ENCODE measurements around the gene TMEM175.
A peak's percentile ranks its signal among the peaks of the same experiment; 100 is the strongest.
"Not testable (repeated sequence)": the region's sequence is repeated elsewhere in the genome, so short reads cannot be mapped to it uniquely, and the experiment has no call there.

The TMEM175 gene

DNA sequence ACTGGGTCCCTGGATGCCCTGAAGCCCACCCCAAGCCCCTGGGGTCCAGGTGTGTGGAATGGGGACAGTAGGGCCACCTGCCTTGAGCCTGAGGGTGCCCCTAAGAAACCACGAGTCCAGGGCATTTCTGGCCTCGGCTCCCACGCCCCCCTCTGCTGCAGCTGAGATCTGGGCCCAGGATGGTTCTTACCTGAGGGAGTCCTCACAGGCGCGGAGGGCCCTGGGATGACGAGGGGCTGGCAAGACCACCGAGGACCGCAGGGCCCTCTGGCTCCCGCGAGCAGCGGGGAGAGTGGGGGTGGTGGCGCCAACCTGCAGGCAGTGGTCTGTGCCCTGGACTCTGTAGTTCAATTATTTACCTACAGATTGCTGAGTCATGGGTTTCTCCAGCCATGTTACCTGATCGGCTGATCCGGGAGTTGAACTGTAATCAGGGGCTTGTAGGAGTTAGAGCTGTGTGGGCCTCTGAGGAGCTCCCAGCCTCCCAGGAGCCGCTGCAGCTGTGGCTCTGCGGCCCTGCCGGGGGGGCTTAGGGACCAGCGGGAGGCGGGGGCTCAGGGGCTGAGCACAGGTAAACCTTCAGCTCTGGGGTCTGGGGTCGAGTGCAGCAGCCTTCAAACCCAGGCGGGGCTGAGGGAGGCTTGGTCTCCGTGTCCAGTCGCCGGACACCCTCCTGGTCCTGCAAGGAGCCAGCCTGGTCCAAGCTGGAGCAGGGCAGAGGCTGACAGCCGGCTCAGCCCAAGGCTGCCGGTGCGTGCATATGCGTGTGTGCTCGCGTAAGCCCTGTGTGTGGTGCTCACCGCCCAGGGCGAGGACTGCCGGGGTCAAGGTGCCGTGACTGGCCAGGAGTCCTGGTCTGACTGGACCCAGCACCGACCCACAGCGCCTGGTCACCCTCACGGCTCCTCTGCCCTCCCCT is 61.1 kb downstream of the TMEM175 start, which contains the start of gene SLC26A1:
Gene SLC26A1 (minus strand): TSS at position 294 of the 919 bp plus-strand sequence. CDS start 1,701 bp downstream, outside the sequence.
- DNase-seq: peak; percentile 58
- in situ Hi-C loops (cut with HindIII; ENCODE audit: low pct_ligation_motif_present, low pct_unique_long_range_greater_than_20kb, low sequenced_read_pairs): no loop called here

DNA sequence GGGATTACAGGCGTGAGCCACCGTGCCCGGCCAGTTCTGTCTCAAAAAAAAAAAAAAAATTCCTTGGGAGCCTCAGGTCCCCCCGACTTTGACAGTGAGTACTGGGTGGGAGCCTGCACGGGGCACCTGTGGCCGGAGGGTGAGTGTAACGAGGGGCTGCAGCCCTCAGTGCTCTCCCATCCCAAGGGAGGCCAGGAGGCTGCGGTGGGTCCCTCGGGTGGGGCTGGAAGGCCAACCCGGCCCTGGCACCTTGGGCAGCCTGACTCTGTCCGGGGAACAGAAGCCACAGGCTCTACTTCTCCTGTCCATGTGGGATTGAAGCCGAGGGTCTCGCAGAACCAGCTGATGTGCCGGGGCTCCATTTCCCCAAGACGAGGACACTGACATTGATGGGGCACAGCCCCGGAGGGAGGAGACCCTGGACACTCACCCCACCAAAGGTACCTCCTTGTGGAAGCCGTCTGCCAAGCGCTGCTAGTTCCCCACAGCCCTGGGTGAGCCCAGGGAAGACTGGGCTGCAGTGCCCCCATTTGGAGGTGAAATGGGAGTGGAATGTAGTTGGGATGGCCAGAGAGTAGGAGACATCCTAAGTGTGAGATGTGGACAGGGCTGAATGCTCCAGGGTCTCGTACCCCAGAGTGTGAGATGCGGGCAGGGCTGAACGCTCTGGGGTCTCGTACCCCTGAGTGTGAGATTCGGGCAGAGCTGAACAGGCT is 63.2 kb downstream of the TMEM175 start:
- no peak for DNase-seq

DNA sequence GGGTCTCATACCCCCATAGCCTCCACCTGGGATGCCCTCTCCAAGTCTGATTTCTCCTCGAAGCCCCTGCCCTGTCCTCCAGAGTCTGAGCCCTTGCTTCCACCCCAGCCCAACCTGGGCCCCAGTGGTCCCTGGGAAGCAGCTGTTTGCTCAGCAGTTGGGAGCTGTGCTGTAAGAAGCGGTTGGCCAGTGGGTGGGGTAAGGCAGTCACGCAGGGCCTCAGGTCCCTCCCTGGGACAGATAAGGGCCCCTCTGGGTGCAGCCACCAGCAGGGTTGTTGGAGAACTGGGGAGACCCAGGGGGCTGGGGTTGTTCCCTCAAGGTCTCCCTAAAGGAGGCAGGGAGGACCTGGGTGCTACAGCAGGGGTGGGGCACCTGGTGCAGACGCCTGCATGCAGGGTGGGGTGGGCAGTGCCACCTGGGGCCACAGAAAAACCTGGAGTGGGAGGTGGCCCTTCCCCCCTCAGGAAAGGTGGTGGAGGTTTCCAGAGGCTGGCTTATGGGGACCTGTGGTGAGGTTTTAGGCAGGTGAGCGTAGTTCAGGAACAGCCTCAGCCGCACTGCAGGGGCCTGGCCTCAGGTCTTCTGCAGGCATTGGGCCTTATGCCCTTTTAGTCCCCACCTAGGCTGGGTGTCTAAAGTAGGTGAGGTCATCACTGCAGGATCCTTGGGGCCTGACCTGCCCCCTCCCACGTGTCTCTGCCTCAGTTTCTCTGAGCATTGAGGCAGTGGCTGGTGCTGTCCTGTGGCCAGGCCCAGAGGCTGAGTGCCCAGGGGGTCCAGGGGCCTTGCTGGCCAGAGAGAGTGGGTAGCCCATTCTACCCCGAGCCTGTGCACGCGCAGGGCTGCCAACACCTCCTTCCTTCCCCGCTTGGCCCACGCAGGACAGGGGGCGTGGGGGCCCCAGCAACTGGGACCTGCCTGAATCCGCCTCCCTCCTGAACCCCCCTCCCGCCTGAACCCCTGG is 64.1 kb downstream of the TMEM175 start:
- no peak for DNase-seq
- in situ Hi-C loops (cut with HindIII; ENCODE audit: low pct_ligation_motif_present, low pct_unique_long_range_greater_than_20kb, low sequenced_read_pairs): no loop called here

More for the DNA sequence above, 63.2 kb downstream of the TMEM175 start:
- in situ Hi-C loops (cut with HindIII; ENCODE audit: low pct_ligation_motif_present, low pct_unique_long_range_greater_than_20kb, low sequenced_read_pairs): no loop called here

DNA sequence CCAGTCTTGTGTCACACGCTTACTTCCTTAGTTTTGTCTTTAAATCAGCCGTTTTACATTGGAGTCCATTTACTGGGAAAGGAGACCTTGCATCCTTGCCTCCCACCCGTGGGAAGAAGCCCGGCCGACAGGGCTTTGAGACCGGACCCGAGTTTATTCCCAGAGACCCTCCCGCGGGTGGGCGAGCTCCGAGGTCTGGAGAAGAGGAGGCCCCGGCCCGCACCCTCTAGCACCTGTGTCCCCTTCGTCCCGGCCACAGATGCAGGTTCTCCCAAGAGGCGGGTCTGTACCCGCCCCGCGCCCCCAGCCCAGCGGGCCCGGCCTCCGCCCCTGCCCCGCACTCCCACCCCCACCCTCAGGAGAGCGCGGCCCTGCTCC is 64.7 kb downstream of the TMEM175 start:
- DNase-seq: no peak
- in situ Hi-C loops (cut with HindIII; ENCODE audit: low pct_ligation_motif_present, low pct_unique_long_range_greater_than_20kb, low sequenced_read_pairs): no loop called here

DNA sequence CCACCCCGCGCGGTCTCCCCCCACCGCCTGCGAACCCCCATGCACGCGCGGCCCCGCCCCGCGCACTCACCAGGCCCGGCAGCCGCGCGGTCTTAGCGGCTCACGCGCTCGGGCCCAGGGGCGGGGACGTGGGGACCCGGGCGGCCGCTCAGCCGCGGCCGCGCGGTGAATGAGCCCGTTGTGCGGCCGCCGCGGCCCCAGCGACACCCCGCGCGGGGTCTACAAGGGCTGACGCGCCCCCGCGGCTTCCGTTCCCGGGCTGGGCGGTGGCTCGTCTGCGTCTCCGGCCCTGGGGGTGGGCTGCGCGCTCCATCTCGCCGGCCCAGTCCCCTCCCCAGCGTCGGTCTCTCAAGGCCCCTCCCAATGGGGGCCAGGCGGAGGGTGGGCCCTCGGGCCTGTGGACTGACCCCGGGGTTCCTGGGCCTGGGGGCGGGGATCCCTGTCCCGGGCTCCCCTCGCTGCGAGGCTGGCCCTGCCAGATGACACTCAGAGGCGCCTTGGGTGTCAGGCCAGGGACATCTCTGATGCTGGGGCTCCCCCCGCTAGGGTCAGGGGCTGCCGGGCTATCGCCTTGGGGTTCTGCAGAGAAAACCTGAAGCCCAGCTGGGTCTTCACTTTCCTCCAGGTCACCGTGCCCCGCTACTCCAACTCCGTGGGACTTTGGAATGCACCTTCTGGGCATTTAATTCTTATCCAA is 65.3 kb downstream of the TMEM175 start:
- in situ Hi-C loops (cut with HindIII; ENCODE audit: low pct_ligation_motif_present, low pct_unique_long_range_greater_than_20kb, low sequenced_read_pairs): no loop called here
- DNase-seq: peak; percentile 32

DNA sequence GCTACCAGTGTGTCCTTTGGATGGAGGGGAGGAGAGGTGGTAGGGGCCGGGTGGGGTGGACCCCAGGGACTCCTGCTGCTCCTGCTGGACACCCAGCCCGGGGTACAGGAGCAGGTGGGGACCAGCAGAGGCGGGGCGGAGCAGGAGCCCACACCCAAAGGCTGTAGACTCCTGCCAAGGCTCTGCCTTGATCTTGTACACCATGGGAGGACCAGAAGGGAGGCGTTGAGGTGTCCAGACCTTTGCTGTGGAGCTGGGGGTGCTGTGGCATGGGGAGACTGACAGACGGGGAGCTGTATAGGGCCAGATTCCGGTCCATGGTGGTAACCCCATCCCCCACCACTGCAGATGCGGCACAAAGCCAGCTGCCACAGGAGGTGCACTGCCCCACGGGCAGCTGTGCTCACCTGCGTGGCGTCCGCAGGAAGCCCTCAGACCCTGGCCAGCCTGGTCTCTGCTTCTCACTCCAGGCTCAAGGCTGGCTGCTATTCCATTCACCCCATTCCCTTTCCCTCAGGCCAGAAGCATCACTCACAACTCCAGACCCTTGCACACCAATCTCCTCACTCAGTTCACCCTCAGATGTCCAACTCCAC is 65.9 kb downstream of the TMEM175 start:
- in situ Hi-C loops (cut with HindIII; ENCODE audit: low pct_ligation_motif_present, low pct_unique_long_range_greater_than_20kb, low sequenced_read_pairs): no loop called here
- DNase-seq: no peak

DNA sequence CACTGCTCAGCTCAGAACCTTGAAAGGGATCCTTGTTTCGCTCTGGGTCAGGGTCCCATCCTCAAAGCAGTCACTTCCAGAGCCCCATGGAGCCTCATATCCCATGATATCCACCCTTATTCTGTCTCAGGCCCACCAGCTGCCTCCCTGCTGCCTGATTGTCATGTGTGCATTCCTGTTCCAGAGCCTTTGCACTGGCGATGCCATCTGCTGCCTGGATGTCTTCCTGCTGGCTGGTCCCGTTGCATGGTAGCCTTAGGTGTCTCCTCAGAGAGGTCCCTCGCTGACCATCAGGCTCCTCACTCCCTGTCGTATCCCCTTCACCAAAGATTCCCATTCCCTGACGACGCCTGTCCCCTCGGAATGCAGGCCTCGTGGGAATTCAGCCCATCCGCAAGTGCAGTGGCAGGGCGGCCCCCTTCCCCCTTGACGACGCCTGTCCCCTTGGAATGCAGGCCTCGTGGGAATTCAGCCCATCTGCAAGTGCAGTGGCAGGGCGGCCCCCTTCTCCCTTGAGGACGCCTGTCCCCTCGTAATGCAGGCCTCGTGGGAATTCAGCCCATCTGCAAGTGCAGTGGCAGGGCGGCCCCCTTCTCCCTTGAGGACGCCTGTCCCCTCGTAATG is 67.1 kb downstream of the TMEM175 start:
- in situ Hi-C loops (cut with HindIII; ENCODE audit: low pct_ligation_motif_present, low pct_unique_long_range_greater_than_20kb, low sequenced_read_pairs): not testable (repeated sequence)

DNA sequence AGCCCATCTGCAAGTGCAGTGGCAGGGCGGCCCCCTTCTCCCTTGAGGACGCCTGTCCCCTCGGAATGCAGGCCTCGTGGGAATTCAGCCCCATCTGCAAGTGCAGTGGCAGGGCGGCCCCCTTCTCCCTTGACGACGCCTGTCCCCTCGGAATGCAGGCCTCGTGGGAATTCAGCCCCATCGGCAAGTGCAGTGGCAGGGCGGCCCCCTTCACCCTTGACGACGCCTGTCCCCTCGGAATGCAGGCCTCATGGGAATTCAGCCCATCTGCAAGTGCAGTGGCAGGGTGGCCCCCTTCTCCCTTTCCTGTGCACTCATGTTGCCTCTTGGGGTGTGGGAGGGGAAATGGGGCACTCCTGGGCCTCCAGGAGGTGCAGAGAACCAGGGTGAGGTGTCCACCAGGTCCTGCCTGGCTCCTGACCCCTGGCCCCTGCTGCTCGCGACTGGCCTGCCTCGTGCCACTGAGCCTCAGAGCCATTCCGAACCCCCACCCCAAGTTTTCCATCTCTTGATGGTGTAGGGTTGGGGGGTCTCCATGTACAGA is 67.7 kb downstream of the TMEM175 start:
- in situ Hi-C loops (cut with HindIII; ENCODE audit: low pct_ligation_motif_present, low pct_unique_long_range_greater_than_20kb, low sequenced_read_pairs): no loop called here
- no peak for DNase-seq

More for the DNA sequence above, 67.1 kb downstream of the TMEM175 start:
- not testable (repeated sequence) for DNase-seq

DNA sequence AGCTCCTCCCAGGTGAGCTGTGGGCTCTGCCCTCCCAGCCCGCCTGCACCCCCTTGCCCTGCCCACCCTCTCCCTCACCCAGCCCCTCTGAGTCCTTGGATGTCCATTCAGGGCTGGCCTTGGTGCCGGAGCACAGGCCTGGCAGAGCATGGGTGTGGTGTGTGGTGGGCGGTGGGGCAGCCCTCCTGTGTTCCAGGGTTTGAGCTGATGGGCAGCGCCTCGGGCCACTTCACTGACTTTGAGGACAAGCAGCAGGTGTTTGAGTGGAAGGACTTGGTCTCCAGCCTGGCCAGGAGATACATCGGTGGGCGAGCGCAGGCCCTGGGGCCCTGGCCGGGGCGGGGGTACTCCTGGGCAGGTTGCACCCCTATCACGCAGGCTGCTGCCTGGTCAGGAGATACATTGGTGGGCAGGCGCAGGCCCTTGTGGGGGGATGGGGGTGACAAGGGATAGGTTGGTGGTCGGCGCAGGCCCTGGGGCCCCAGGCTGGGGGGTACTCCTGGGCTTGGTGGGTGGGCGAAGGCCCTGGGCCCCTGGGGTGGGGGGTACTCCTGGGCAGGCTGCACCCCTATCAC is 68.5 kb downstream of the TMEM175 start:
- in situ Hi-C loops (cut with HindIII; ENCODE audit: low pct_ligation_motif_present, low pct_unique_long_range_greater_than_20kb, low sequenced_read_pairs): no loop called here
- no peak for DNase-seq

DNA sequence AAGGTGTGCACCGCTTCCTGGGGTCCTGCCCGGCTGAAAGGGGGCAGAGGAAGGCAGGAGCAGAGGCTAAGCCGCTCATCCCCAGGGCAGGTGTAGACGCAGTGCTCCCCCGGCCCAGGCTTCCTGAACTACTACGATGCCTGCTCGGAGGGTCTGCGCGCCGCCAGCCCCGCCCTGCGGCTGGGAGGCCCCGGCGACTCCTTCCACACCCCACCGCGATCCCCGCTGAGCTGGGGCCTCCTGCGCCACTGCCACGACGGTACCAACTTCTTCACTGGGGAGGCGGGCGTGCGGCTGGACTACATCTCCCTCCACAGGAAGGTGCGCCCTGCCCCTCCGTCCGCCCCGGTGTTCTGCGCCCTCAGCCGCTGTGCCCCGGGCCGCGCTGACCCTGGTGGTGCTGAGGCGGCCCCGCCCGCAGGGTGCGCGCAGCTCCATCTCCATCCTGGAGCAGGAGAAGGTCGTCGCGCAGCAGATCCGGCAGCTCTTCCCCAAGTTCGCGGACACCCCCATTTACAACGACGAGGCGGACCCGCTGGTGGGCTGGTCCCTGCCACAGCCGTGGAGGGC is 69.4 kb downstream of the TMEM175 start:
- DNase-seq: no peak
- in situ Hi-C loops (cut with HindIII; ENCODE audit: low pct_ligation_motif_present, low pct_unique_long_range_greater_than_20kb, low sequenced_read_pairs): no loop called here

DNA sequence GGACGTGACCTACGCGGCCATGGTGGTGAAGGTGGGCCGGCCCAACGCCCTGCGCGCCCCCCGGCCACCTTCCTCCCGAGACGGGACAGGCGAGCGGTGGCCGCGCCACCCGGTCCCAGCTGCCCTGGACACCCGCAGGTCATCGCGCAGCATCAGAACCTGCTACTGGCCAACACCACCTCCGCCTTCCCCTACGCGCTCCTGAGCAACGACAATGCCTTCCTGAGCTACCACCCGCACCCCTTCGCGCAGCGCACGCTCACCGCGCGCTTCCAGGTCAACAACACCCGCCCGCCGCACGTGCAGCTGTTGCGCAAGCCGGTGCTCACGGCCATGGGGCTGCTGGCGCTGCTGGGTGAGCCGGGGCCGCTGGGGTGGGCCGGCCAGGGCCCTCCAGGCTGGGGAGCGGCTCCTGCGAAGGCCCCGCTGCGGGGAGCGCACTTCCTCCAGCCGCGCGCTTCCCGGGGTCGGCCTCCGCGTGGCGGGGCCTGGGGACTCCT is 69.9 kb downstream of the TMEM175 start:
- in situ Hi-C loops (cut with HindIII; ENCODE audit: low pct_ligation_motif_present, low pct_unique_long_range_greater_than_20kb, low sequenced_read_pairs): no loop called here
- DNase-seq: no peak

DNA sequence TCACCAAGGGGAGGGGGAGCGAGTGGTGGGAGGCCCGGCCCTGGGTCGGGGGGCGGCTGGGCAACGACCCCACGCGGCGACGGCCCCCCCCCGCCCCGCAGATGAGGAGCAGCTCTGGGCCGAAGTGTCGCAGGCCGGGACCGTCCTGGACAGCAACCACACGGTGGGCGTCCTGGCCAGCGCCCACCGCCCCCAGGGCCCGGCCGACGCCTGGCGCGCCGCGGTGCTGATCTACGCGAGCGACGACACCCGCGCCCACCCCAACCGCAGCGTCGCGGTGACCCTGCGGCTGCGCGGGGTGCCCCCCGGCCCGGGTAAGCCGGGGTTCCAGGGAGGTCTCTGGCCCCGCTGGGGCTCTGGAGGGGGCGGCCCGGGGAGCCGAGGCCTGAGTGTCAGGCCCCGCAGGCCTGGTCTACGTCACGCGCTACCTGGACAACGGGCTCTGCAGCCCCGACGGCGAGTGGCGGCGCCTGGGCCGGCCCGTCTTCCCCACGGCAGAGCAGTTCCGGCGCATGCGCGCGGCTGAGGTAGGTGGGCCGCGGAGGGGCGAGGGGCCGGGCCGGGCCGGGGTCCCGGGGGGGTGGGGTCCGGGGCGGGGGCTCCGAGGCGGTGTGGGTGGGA is 70.5 kb downstream of the TMEM175 start:
- no peak for DNase-seq
- in situ Hi-C loops (cut with HindIII; ENCODE audit: low pct_ligation_motif_present, low pct_unique_long_range_greater_than_20kb, low sequenced_read_pairs): no loop called here

DNA sequence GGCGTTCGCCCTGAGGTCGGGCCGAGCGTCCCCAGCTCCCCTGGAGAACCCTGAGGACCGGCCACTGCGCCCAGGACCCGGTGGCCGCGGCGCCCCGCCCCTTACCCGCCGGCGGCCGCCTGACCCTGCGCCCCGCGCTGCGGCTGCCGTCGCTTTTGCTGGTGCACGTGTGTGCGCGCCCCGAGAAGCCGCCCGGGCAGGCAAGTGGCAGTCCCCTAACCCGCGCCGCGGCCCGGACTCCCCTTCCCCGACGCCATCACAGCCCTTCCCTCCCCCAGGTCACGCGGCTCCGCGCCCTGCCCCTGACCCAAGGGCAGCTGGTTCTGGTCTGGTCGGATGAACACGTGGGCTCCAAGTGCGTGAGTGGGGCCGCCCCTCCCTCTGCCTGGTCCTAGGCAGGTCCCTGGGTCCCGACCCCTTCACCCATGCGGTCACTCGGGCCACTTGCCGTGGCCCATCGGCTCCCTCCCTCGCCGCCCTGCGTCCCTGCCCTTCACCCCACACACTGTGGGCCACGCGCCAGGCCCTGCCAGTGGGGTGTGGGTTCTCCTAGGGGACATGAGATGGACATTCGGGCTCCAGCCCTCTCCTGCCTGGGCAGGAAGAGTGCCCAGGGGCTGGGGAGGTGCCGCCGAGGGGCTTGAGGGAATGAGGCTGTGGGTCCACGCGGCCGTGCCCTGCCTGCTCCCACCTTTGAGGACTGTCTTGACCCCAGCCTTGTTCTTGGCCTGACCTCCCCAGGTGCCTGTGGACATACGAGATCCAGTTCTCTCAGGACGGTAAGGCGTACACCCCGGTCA is 71.2 kb downstream of the TMEM175 start:
- DNase-seq: no peak
- in situ Hi-C loops (cut with HindIII; ENCODE audit: low pct_ligation_motif_present, low pct_unique_long_range_greater_than_20kb, low sequenced_read_pairs): no loop called here

DNA sequence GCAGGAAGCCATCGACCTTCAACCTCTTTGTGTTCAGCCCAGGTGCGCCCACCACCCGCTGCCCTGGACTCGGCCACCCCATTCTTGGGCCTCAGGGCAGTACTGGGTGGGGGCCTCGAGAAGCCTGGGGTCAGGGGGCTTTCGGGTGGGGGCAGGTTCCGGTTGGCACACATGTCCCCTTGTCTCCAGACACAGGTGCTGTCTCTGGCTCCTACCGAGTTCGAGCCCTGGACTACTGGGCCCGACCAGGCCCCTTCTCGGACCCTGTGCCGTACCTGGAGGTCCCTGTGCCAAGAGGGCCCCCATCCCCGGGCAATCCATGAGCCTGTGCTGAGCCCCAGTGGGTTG is 71.8 kb downstream of the TMEM175 start:
- in situ Hi-C loops (cut with HindIII; ENCODE audit: low pct_ligation_motif_present, low pct_unique_long_range_greater_than_20kb, low sequenced_read_pairs): no loop called here
- no peak for DNase-seq

Data from ACHN (cell line).